GM18870 (cell line): ENCODE measurements around the gene AEBP1.

Experiments used
- ATAC-seq: cut with Tn5 transposase; IDR thresholded peaks from one replicate; pipeline ENCODE4 v1.9.1; 2021; ENCODE audit warnings: moderate library complexity; ENCODE audit not compliant: unreplicated experiment

The AEBP1 gene

DNA sequence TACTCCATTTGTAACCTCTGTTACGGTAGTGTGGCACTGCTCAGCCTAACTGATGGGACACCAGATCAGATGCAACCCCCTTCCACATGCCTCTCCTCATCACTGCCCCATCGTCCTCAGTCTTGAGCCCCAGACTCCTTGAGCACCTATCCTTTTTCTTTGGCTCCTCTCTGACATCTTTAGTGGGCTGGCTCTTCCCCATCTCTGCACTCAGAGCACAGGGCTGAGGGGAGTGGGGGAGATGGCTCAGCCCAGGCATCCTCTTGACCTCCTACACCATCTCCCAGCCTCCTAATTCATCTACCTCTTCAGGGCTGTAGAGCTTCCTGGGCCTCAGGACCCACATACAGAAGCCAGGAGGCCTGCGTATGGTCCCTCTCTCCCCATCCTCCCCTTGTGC lies 20.3 kb upstream of the AEBP1 start:
- no peak for ATAC-seq

DNA sequence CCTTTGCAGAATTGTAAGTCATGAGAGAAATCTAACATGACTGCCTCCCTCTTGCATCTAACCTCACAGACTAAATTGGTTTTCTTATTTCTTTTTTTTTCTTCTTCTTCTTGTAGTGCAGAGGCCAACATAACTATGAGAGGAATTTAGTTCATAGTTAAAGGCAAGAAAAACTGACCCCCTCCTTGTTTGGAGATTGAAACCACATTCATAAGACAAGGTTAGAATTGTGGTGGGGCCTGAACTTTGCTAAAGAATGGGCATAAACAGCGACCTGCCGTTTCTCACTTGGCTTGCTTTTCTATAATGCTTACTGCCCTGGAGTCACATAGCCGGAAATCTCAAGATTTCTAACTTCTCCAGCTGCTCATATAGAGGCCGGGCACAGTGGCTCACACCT lies 19.4 kb upstream of the AEBP1 start:
- ATAC-seq = no peak

DNA sequence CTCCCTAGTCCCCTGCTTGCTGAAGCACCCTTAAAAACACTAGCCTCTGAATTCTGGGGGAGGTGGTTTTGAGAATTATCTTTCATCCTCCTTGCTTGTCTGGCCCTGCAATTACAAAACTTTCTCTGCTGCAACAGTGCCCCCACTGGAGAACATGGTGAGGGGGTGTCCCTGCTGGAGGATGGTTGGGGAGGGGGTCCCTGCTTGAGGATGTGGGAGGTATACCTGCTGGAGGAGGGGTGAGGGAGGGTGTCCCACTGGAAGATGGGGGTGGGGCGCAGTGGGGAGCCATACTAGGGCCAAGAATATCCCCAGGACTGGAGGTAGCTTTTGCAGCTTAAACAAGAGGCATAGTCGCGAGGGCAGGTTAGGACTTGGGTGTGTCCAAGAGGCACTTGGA lies 18.6 kb upstream of the AEBP1 start:
- ATAC-seq = no peak

GRCh38 chr7:44086627-44087026 lies 17.5 kb upstream of the AEBP1 start:
- ATAC-seq = no peak

- ATAC-seq = no peak
Observed at GRCh38 chr7:44087911-44088838, 16.0 kb upstream of the AEBP1 start.

DNA sequence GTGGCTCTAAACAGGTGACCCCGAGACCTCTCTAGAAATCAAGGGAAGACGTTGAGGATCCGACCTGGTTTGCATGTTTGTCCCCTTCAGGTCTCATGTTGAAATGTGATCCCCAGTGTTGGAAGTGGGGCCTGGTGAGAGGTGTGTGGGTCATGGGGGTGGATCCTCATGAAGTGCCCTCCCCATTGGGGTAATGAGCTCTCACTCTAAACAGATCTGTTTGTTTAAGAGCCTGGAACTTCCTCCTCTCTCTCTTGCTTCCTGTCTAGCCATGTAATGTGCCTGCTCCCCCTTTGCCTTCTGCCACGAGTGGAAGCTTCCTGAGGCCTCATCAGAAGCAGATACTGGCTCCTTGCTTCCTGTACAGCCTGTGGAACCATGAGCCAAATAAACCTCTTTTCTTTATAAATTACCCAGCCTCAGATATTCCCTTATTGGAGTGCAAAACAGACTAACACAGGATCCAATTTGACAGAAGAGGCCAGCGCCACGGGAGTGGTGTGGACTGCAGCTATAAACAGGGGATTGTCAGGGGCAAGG lies 11.0 kb upstream of the AEBP1 start:
- no peak for ATAC-seq

GRCh38 chr7:44094365-44094764 lies 9.8 kb upstream of the AEBP1 start:
- no peak for ATAC-seq

DNA sequence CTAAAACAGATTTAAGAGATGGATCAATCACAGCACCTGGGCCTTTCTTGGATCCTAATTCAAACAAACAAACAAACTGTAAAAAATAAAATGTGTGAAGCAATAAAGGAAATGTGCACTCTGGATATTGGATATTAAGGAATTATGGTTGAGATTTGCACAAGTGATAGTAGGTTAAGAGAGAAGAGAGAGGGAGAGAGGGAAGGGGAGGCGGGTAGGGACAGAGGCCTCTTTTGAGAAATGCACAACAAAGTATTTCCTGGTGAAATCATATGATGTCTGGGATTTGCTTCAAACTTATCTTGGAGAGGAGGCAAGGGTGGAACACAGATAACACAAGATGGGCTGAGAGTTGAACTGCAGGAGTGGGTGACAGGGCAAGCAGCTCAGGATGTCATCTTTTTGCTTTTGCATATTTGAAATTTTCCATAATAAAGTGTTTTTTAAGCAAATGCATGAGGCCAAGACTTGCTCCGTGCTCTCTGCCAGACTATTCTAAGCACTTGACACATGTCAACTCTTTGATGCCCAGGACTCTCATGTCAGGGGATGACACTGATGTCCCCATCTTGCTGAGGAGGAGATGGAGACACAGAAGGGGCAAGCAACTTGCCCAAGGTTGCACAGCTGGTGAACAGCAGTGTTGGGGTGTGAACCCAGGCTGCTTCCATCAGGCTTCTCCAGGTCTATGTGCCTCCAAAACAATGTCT lies 9.1 kb upstream of the AEBP1 start:
- no peak for ATAC-seq

DNA sequence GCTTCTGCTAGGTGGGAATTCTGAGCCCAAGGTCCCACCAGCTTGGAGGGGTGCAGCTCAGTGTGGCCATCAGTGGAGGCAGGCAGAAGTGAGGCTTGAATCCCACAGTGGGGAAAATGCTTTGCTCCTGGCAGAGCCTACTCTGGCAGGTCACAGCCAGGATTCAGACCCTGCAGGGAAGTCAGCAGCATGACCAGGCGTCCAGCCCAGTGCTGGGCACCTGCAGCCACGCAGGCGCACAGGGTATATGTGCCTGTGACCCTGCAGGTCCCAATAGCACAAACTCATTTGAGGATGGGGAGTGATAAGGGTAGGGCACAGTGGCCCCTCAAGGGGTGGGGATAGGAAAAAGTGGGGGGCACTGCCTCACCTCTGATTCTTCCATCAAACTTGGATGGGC lies 8.4 kb upstream of the AEBP1 start:
- ATAC-seq = no peak

DNA sequence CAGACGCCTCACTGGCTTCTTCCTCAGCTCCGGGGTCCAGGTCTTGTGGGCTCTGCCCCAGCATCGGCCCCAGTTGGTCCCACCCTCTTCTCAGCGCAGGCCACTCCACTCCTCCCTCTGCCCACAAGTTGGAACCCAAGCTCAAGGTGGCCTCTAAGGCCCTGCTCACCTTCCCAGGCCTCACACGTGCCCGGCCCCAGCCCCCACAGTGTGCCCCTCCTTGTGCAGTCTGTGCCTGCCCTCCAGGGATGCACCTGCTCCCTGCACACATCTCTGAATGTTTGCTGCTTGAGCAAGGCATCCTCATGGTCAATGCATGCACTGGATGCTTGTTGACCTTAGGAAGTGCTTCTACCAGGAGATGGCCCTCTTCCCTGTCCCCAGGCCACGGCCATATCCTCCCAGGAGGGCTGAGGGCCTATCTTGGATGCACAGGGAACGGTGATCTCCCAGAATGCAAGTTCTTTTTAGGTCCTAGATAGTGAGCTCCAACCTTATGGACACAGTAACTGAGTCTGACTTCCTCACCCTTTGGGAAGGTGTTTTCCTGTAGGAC lies 7.7 kb upstream of the AEBP1 start:
- no peak for ATAC-seq

GRCh38 chr7:44097064-44097932 lies 6.8 kb upstream of the AEBP1 start:
- no peak for ATAC-seq

DNA sequence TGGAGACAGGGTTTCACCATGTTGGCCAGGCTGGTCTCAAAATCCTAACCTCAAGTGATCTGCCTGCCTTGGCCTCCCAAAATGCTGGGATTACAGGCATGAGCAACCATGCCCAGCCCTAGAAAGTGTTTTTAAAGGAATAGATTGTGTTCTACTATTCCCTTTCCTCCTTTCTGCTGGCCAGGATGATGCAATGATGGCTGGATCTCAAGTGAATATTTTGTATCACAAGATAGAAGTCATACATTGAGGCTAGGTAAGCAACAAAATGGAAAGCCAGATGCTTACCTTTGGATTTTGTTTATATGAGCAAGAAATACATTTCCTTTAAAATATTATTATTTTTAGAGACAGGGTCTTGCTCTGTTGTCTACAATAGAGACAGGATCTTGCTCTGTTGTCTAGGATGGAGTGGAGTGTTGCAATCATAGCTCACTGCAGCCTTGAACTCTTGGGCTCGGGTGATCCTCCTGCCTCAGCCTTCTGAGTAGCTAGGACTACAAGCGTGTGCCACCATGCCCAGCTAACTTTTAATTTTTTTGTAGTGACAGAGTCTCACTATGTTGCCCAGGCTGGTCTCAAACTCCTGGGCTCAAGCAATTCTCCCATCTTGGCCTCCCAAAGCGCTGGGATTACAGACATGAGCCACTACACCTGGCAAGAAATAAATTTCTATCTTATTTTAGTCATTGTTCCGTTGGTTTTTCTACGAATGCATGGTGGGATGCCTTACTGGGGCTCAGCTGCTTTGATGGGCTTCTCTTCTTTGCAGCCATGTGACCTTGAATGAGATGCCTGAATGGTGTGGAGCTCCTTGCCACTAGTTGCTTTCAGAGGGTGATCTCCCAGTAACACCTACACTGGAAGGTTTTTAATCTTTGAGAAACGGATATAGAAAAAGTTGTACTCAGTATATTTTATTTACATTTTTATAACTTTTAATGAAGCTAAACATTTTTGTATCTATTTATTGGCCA lies 5.8 kb upstream of the AEBP1 start:
- ATAC-seq = no peak

DNA sequence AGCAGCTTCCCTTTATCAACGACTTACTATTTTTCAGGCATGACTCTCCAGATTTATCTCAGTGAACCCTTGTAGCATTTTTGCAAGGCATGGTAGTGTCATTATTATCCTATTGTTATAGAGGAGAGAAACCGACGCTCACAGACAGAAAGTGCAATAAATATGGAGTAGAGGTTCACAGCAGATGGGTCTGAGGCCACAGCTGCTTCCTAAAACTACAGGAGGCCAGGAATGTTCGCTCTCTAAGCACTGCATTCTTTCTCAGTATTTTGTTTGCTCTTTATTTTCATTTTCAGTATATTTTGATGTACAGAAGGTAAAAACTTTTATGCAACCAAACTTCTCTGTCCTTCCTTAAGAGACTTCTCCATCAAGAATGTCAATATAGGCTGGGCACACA lies 4.5 kb upstream of the AEBP1 start:
- ATAC-seq = no peak

- no peak for ATAC-seq
Observed at GRCh38 chr7:44100458-44101302, 3.5 kb upstream of the AEBP1 start.

- no peak for ATAC-seq
Observed at GRCh38 chr7:44101303-44101965, 2.7 kb upstream of the AEBP1 start.

GRCh38 chr7:44101966-44102845 lies 1.9 kb upstream of the AEBP1 start:
- no peak for ATAC-seq
